ENCODE results near the gene BCAT1. TPM values are rescaled to one million over a fixed set of nuclear protein-coding genes. Genes with fewer than 3 reads are reported as not detected.

The BCAT1 gene
- total RNA-seq, 1 experiment from 2014 or later = 0.74 TPM

DNA sequence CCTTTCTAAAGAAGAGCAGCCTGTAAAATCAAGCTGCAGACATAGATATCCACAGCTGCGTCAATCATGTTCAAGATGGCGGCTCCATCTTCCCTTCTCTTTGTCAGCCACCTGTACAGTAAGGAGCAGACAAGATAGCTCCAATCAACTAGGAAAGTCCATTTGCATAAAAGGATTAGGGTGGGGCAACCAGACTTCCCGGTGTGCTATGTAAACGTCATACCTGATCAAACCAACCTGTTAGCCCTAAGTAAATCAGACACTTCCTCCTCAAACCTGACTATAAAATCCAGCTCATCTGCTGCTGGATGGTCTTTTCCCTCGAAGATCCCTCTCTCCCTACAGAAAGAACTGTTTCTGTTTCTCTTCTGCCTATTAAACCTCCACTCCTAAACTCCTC lies 60.1 kb downstream of the BCAT1 start:
- ChIA-PET RAD21 (ENCODE audit: low non-redundant PET in 1 of 2, low total read pairs in 2 of 2, uncharacterized antibody in 2 of 2, unreplicated experiment in 2 of 2) (no interaction called here), POLR2A (no interaction called here), CTCF (no interaction called here)
- H3K36me3 ChIP-seq (ENCODE audit: control insufficient read depth in 1 of 2, insufficient read depth in 2 of 2, low read length in 2 of 2) = no peaks in the 10 kb centered on the region
- no peaks in the 10 kb centered on the region for H4K20me1 ChIP-seq (ENCODE audit: insufficient read depth)
- no peaks in the 10 kb centered on the region for H3K27me3 ChIP-seq (ENCODE audit: insufficient read depth, low read length)
- no peaks in the 10 kb centered on the region for H3K79me2 ChIP-seq (ENCODE audit: insufficient read depth, low read length)
- ATAC-seq = no peak
- no peak overlapping the region for H3K9ac ChIP-seq (ENCODE audit: low read length)
- intact Hi-C loops (cut with micrococcal nuclease) = no loop called here
- TF ChIP-seq CBX3 (IDR thresholded peaks at IDR 0.05; ENCODE audit: low read depth) (no peak), POLR2A (IDR thresholded peaks at IDR 0.05; ENCODE audit: borderline replicate concordance, extremely low read depth, insufficient read depth, insufficient read length) (no peak), JUND (IDR thresholded peaks at IDR 0.05) (no peak)
- TF ChIP-seq, protein P1, sequence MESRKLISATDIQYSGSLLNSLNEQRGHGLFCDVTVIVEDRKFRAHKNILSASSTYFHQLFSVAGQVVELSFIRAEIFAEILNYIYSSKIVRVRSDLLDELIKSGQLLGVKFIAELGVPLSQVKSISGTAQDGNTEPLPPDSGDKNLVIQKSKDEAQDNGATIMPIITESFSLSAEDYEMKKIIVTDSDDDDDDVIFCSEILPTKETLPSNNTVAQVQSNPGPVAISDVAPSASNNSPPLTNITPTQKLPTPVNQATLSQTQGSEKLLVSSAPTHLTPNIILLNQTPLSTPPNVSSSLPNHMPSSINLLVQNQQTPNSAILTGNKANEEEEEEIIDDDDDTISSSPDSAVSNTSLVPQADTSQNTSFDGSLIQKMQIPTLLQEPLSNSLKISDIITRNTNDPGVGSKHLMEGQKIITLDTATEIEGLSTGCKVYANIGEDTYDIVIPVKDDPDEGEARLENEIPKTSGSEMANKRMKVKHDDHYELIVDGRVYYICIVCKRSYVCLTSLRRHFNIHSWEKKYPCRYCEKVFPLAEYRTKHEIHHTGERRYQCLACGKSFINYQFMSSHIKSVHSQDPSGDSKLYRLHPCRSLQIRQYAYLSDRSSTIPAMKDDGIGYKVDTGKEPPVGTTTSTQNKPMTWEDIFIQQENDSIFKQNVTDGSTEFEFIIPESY (IDR thresholded peaks at IDR 0.05; ENCODE audit: extremely low read depth, insufficient replicate concordance, low read length) = no peak
- TF ChIP-seq, protein P2, sequence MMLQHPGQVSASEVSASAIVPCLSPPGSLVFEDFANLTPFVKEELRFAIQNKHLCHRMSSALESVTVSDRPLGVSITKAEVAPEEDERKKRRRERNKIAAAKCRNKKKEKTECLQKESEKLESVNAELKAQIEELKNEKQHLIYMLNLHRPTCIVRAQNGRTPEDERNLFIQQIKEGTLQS (IDR thresholded peaks at IDR 0.05) = no peak
- H3K4me2 ChIP-seq (ENCODE audit: low read length) = no peak overlapping the region
- H3K4me1 ChIP-seq (ENCODE audit: control insufficient read depth in 1 of 2, insufficient read depth in 2 of 2, low read length in 2 of 2) = no peaks in the 10 kb centered on the region
- no peak overlapping the region for H3K4me3 ChIP-seq (replicated peaks in 1 of 2; ENCODE audit: low read depth in 1 of 2, low read length in 2 of 2)
- no peaks in the 10 kb centered on the region for H3K9me2 ChIP-seq (ENCODE audit: insufficient read depth)
- no TSS peak for BruUV-seq (replicated peaks)
- no peaks in the 10 kb centered on the region for H3K9me3 ChIP-seq (ENCODE audit: control insufficient read depth in 1 of 2, insufficient read depth in 1 of 2, low read depth in 1 of 2, low read length in 2 of 2)
- DNase-seq (ENCODE audit: low read depth, low spot score) = no peak
- no peak overlapping the region for H3K27ac ChIP-seq (ENCODE audit: low read depth, low read length)
- H2AFZ ChIP-seq (ENCODE audit: low read depth, low read length, poor library complexity, severe bottlenecking) = no peak overlapping the region

DNA sequence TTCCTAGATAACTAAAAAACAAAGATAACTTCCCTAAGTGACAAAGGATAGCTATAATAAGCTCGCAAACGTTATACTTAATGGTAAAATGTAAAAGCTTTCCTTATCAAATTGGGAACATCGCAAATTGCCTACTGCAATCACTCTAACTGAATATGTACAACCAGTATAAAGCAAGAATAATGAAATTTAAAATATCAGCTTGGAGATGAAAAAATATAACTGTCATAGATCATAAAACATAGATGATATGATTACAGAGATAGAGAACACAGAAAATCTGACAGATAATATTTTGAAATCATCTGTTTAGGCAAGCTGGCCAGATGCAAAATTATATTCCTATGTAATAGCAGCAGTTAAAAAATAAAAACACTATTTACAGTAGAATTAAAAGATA lies 64.0 kb downstream of the BCAT1 start:
- ChIA-PET CTCF (no interaction called here), POLR2A (no interaction called here), RAD21 (ENCODE audit: low non-redundant PET in 1 of 2, low total read pairs in 2 of 2, uncharacterized antibody in 2 of 2, unreplicated experiment in 2 of 2) (no interaction called here)
- DNase-seq (ENCODE audit: low read depth, low spot score) (no peak), ATAC-seq (no peak)
- no TSS peak for BruUV-seq (replicated peaks)
- H3K4me3 ChIP-seq (replicated peaks in 1 of 2; ENCODE audit: low read depth in 1 of 2, low read length in 2 of 2) = no peak overlapping the region
- no peak overlapping the region for H3K27ac ChIP-seq (ENCODE audit: low read depth, low read length)
- TF ChIP-seq EZH2phosphoT487 (IDR thresholded peaks at IDR 0.05; ENCODE audit: borderline replicate concordance) (no peak), SRF (IDR thresholded peaks at IDR 0.05; ENCODE audit: low read depth) (no peak), TCF7L2 (IDR thresholded peaks at IDR 0.05; ENCODE audit: borderline replicate concordance, extremely low read depth, insufficient read depth, insufficient read length) (no peak), JUND (IDR thresholded peaks at IDR 0.05) (no peak), CEBPB (IDR thresholded peaks at IDR 0.05; ENCODE audit: low read depth) (no peak)
- H3K4me2 ChIP-seq (ENCODE audit: low read length) = no peak overlapping the region
- no peaks in the 10 kb centered on the region for H3K4me1 ChIP-seq (ENCODE audit: control insufficient read depth in 1 of 2, insufficient read depth in 2 of 2, low read length in 2 of 2)
- intact Hi-C loops (cut with micrococcal nuclease) = no loop called here
- H3K9ac ChIP-seq (ENCODE audit: low read length) = no peak overlapping the region
- H3K9me2 ChIP-seq (ENCODE audit: insufficient read depth) = no peaks in the 10 kb centered on the region
- no peaks in the 10 kb centered on the region for H3K36me3 ChIP-seq (ENCODE audit: control insufficient read depth in 1 of 2, insufficient read depth in 2 of 2, low read length in 2 of 2)
- H3K27me3 ChIP-seq (ENCODE audit: insufficient read depth, low read length) = no peaks in the 10 kb centered on the region
- no peak overlapping the region for H2AFZ ChIP-seq (ENCODE audit: low read depth, low read length, poor library complexity, severe bottlenecking)
- H3K9me3 ChIP-seq (ENCODE audit: control insufficient read depth in 1 of 2, insufficient read depth in 1 of 2, low read depth in 1 of 2, low read length in 2 of 2) = no peaks in the 10 kb centered on the region
- H3K79me2 ChIP-seq (ENCODE audit: insufficient read depth, low read length) = no peaks in the 10 kb centered on the region
- H4K20me1 ChIP-seq (ENCODE audit: insufficient read depth) = no peaks in the 10 kb centered on the region

Data from HCT116 (cell line).